Activated T-helper 1 cell treated with anti-CD3 and anti-CD28 coated beads, Interleukin-12 subunit alpha, Interleukin-12 subunit beta, Interleukin-2, Interleukin-4 antibody, amounts not matched to agents 30 ng/mL and 10 ng/mL and 1 ng/mL, durations not matched to agents 14 hours and 24 hours and 36 hours (primary cell): ENCODE measurements around the gene TIMM44. TPM values are rescaled to one million over a fixed set of nuclear protein-coding genes. Genes with fewer than 3 reads are reported as not detected.

Experiments
- DNase-seq: peaks from one replicate; pipeline ENCODE4 v3.0.0; 2021; ENCODE audit warnings: low spot score
- H3K27ac Mint-ChIP-seq: one replicate; pipeline ENCODE4 v1.8.0; 2021; ENCODE audit warnings: mild to moderate bottlenecking, mixed read lengths
- H3K27me3 Mint-ChIP-seq: one replicate; pipeline ENCODE4 v1.8.0; 2022; ENCODE audit warnings: mild to moderate bottlenecking, moderate library complexity, mixed read lengths; ENCODE audit not compliant: insufficient read depth
- H3K36me3 Mint-ChIP-seq: one replicate; pipeline ENCODE4 v1.8.0; 2021; ENCODE audit warnings: low read depth, mixed read lengths
- H3K4me1 Mint-ChIP-seq: one replicate; pipeline ENCODE4 v1.8.0; 2021; ENCODE audit warnings: low read depth, mixed read lengths
- H3K4me3 Mint-ChIP-seq: one replicate; pipeline ENCODE4 v1.8.0; 2021; ENCODE audit warnings: mild to moderate bottlenecking, moderate library complexity, mixed read lengths
- H3K9me3 Mint-ChIP-seq: one replicate; pipeline ENCODE4 v1.8.0; 2021; ENCODE audit warnings: mixed read lengths
- intact Hi-C: fragments of 100-400 bp; cut with micrococcal nuclease; formaldehyde crosslinking; loops from one replicate; pipeline ENCODE4 v1.15.1; 2024
- total RNA-seq: library from RNA; stranded (reverse); gene quantifications from 2 replicates; pipeline ENCODE4 v1.2.3, GENCODE V29; 2022

TIMM44 gene
- total RNA-seq, 1 donor from 2014 or later: 114 TPM

DNA sequence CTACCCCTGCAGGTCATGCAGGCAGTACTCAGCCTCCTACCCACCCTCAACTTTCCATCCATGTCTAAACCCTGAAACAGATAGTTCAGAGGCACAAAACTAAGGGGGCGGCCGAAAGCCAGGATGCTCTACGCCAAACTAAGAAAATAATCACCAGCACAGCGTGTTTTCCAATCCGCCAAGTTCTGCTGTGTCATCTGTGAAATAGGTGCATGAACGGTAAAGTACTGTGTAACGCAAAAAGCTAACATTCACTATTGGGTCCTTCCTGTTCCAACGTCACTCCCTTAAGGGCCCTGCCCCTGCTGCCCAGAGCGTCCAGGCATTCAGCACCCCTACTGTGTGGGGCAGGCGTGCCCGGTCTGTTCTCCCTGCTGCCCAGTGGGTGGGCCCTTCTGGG, 12.2 kb upstream of the TIMM44 start:
- Mint-ChIP-seq H3K36me3 (peaks cover 4% of the 10 kb centered on the region), H3K9me3 (no peaks in the 10 kb centered on the region), H3K27me3 (no peaks in the 10 kb centered on the region), H3K27ac (no peak overlapping the region), H3K4me3 (no peak overlapping the region), H3K4me1 (no peaks in the 10 kb centered on the region)
- no peak for DNase-seq
- intact Hi-C loops: no loop called here

GRCh38 chr19:7953576-7953975, 10.1 kb upstream of the TIMM44 start:
- peaks cover 2% of the 10 kb centered on the region for H3K36me3 Mint-ChIP-seq
- H3K9me3 Mint-ChIP-seq: no peaks in the 10 kb centered on the region
- no peaks in the 10 kb centered on the region for H3K4me1 Mint-ChIP-seq
- H3K27ac Mint-ChIP-seq: peak overlapping the region; percentile 4
- no peak for DNase-seq
- intact Hi-C loops: no loop called here
- H3K4me3 Mint-ChIP-seq: no peak overlapping the region
- no peaks in the 10 kb centered on the region for H3K27me3 Mint-ChIP-seq

DNA sequence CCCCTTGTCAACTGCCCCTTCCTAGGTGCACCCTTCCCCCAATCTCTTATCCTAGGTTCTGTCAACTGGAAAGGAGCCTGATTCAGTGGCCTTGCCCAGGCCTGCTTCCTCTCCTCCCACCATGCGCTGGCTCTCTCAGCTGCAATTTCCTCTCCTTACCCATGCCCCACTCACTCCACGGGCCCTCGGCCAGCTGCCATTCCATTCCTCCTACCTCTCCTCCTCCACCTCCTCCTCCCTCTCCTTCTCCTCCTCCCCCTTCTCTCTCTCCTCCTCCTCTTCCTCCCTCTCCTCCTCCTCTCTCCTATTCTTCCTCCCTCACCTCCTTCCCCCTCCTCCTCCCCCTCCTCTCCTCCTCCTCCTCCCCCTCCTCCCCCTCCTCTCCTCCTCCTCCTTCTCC, 9.6 kb upstream of the TIMM44 start:
- Mint-ChIP-seq H3K27ac (no peak overlapping the region), H3K9me3 (no peaks in the 10 kb centered on the region), H3K27me3 (no peaks in the 10 kb centered on the region), H3K4me1 (no peaks in the 10 kb centered on the region), H3K4me3 (no peak overlapping the region), H3K36me3 (peaks cover 2% of the 10 kb centered on the region)
- intact Hi-C loops: no loop called here
- DNase-seq: no peak

- Mint-ChIP-seq H3K4me1 (peaks cover 16% of the 10 kb centered on the region), H3K27ac (no peak overlapping the region), H3K36me3 (no peaks in the 10 kb centered on the region), H3K9me3 (no peaks in the 10 kb centered on the region), H3K4me3 (no peak overlapping the region), H3K27me3 (no peaks in the 10 kb centered on the region)
- intact Hi-C loops: loop anchor here (10.0 kb wide), 1 partner anchor 567 kb away; the partner anchor contains the start of gene ZNF414
- DNase-seq: no peak
These were observed 4.5 kb upstream of the TIMM44 start for GRCh38 chr19:7947939-7948338.

DNA sequence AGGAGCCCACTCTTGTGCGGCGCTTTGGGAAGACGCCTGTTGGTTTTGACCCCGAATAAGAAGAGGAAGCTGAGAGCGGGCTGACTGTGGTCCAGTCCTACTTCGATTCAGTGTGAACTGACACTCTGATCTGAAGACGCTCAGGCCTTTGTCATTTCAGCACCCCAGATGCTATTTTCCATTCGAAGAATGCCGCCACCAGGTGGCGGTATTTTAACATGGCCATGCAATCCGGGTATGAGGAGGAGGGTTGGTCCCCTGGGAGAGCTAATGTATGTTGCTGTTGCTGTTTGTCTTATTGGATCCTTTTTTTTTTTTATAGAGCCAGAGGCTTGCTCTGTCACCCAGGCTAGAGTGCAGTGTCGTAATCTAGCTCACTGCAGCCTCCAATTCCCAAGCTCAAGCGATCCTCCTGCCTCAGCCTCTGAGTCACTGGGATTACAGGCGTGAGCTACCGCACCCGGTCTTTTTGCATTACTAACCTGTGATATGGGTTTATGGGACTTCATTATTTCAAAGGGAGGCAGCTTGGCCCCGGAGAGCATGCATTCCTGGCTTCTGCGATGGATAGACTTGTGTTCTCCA, 803 bp upstream of the TIMM44 start:
- peak overlapping the region; percentile 87 for H3K4me3 Mint-ChIP-seq
- DNase-seq: peak; percentile 79
- no peaks in the 10 kb centered on the region for H3K9me3 Mint-ChIP-seq
- peak overlapping the region; percentile 98 for H3K27ac Mint-ChIP-seq
- H3K4me1 Mint-ChIP-seq: peaks cover 22% of the 10 kb centered on the region
- H3K27me3 Mint-ChIP-seq: no peaks in the 10 kb centered on the region
- intact Hi-C loops: loop anchor here (1.0 to 10.0 kb wide), 6 partner anchors 58 to 571 kb away; partner anchors contain the start of genes CCL25 and ZNF414
- H3K36me3 Mint-ChIP-seq: peaks cover 9% of the 10 kb centered on the region

- Mint-ChIP-seq H3K36me3 (peaks cover 13% of the 10 kb centered on the region), H3K27ac (peak overlapping the region; percentile 98), H3K9me3 (no peaks in the 10 kb centered on the region), H3K27me3 (no peaks in the 10 kb centered on the region), H3K4me1 (peaks cover 27% of the 10 kb centered on the region), H3K4me3 (peak overlapping the region; percentile 87)
- intact Hi-C loops: loop anchor here (1.0 to 10.0 kb wide), 9 partner anchors 14 to 572 kb away; partner anchors contain the start of genes CCL25, CD320, MAP2K7 and NDUFA7
- no peak for DNase-seq
These were observed 454 bp downstream of the TIMM44 start for GRCh38 chr19:7942981-7943443.

DNA sequence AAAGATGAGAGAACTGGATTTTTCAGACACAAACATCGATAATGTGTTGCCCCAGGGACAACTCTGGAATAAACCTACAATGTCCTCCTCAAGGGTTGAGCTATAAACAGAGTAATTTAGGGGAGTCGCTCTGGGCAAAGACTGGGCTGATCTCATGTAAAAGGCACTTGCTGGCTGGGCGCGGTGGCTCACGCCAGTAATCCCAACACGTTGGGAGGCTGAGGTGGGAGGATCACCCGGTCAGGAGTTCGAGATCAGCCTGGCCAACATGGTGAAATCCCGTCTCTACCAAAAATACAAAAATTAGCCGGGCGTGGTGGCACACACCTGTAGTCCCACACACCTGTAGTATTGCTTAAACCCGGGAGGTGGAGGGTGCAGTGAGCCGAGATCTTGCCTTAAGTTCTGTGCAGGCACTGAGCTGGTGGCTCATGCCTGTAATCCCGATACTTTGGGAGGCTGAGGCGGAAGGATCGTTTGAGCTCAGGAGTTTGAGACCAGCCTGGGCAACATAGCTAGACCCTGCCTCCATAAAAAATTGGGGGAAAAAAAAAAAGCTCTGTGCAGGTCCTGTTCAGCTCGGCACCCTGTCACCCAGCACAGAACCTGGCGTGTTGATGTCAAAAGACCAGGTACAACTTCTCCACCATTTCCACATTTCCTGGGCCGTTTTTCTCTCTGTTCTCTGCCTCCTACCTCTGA, 1.4 kb downstream of the TIMM44 start:
- Mint-ChIP-seq H3K4me3 (peak overlapping the region; percentile 87), H3K9me3 (no peaks in the 10 kb centered on the region)
- intact Hi-C loops: loop anchor here (2.0 to 10.0 kb wide), 3 partner anchors 71 to 573 kb away; partner anchors contain the start of genes CCL25 and ZNF414

GRCh38 chr19:7940841-7941240, 2.6 kb downstream of the TIMM44 start:
- no peaks in the 10 kb centered on the region for H3K9me3 Mint-ChIP-seq
- peak overlapping the region; percentile 55 for H3K4me3 Mint-ChIP-seq
- peaks cover 27% of the 10 kb centered on the region for H3K4me1 Mint-ChIP-seq
- H3K36me3 Mint-ChIP-seq: peaks cover 22% of the 10 kb centered on the region
- DNase-seq: no peak
- H3K27me3 Mint-ChIP-seq: no peaks in the 10 kb centered on the region
- intact Hi-C loops: loop anchor here (5.0 to 10.0 kb wide), 2 partner anchors 111 to 574 kb away; partner anchors contain the start of genes CCL25 and ZNF414
- no peak overlapping the region for H3K27ac Mint-ChIP-seq

More for the DNA sequence above, 1.4 kb downstream of the TIMM44 start:
- peaks cover 15% of the 10 kb centered on the region for H3K36me3 Mint-ChIP-seq
- no peak for DNase-seq
- peaks cover 27% of the 10 kb centered on the region for H3K4me1 Mint-ChIP-seq
- peak overlapping the region; percentile 18 for H3K27ac Mint-ChIP-seq
- H3K27me3 Mint-ChIP-seq: no peaks in the 10 kb centered on the region

DNA sequence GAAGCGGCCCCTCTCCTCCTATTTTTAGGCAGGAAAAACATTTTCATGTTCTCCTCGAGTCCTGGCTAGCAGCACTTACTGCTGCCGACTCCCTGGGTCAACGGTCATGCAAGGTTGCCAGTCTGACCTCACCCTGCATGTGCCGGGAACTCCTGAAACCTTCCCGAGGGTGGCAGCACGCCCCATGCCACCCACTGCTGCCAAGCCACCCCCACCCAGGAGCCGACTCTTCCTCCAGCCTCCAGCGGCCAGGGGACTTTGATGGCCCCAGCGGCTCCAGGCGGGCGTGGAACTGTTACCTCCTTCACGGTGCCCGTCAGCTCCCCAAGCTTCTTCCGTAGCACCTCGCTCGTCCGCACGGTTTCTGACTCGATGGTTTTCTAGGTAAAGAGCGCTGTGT, 8.7 kb downstream of the TIMM44 start:
- H3K36me3 Mint-ChIP-seq: peaks cover 13% of the 10 kb centered on the region
- H3K27ac Mint-ChIP-seq: no peak overlapping the region
- no peak for DNase-seq
- no peaks in the 10 kb centered on the region for H3K9me3 Mint-ChIP-seq
- peaks cover 5% of the 10 kb centered on the region for H3K4me1 Mint-ChIP-seq
- no peaks in the 10 kb centered on the region for H3K27me3 Mint-ChIP-seq
- no peak overlapping the region for H3K4me3 Mint-ChIP-seq
- intact Hi-C loops: no loop called here

DNA sequence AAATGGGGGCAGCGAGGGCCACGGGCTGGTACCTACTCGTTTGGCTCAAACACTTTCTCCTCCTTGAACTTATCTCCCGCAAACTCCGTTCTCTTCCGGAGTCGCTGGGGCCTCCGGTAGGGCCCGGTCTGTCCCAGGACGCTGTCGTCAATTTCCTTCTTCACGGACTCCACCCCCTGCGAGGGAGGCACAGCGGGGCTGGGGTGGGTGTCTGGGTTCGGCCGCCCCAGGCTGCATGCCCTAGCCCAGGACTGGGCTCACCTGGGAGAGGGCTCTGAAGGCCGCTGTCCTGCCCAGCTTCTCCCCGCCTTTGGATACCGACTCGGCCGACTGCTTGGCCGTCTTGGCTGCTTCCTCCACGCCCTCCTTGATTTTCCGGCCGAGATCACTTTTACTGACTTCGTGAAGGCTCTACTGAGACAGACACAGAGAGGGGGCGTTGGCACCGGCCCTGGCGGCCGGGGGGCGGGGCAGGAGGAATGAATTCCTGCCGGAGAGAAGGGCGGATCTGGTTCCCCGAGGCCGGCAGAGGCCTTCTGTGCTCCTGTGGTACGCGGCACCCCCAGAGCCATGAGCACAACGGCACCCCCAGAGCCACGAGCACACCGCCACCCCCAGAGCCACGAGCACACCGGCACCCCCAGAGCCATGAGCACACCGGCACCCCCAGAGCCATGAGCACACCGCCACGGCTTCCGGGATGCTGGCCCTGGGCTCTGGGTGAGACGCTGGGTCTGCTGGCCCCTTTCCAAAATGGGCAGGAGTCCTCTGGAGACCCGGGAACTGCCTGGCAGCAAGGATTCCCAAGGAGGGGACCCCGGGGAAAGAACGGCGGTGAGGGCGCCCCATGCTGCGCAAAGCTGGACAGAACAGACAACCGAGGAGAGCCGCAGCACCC, 9.4 kb downstream of the TIMM44 start:
- peaks cover 6% of the 10 kb centered on the region for H3K4me1 Mint-ChIP-seq
- no peak for DNase-seq

DNA sequence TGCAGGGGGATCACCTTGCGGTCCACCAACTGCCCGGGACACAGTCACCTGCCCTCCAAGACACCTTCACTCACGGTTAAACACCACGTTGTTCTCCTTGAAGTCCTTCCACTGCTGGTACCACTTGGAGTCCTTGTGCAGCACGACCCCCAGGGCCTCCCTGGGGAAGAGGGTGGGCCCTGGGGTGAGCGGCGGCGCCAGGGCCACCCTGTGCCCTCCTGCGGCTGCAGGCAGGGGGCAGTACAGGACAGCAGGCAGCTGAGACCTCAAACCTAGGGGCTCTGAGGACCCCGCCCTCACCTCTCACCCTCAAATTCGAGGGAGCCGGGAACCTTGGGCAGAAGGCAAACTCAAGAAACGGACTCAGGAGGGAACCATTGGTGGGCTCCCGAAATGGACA, 10.1 kb downstream of the TIMM44 start:
- H3K27me3 Mint-ChIP-seq: no peaks in the 10 kb centered on the region
- H3K4me1 Mint-ChIP-seq: peaks cover 8% of the 10 kb centered on the region
- H3K9me3 Mint-ChIP-seq: no peaks in the 10 kb centered on the region
- intact Hi-C loops: no loop called here
- H3K36me3 Mint-ChIP-seq: peaks cover 10% of the 10 kb centered on the region
- DNase-seq: no peak
- no peak overlapping the region for H3K27ac Mint-ChIP-seq
- H3K4me3 Mint-ChIP-seq: no peak overlapping the region

More for the DNA sequence above, 9.4 kb downstream of the TIMM44 start:
- Mint-ChIP-seq H3K27ac (no peak overlapping the region), H3K4me3 (no peak overlapping the region), H3K9me3 (no peaks in the 10 kb centered on the region), H3K27me3 (no peaks in the 10 kb centered on the region), H3K36me3 (peaks cover 13% of the 10 kb centered on the region)
- intact Hi-C loops: no loop called here

GRCh38 chr19:7932930-7933300, 10.6 kb downstream of the TIMM44 start:
- Mint-ChIP-seq H3K27ac (no peak overlapping the region), H3K27me3 (no peaks in the 10 kb centered on the region), H3K4me3 (no peak overlapping the region), H3K36me3 (peaks cover 12% of the 10 kb centered on the region), H3K4me1 (peaks cover 9% of the 10 kb centered on the region), H3K9me3 (no peaks in the 10 kb centered on the region)
- intact Hi-C loops: no loop called here
- no peak for DNase-seq
